Measurements from ENCODE around the gene WDR86. TPM values are rescaled to one million over a fixed set of nuclear protein-coding genes. Genes with fewer than 3 reads are reported as not detected.

WDR86 gene
- total RNA-seq, 1 experiment from 2014 or later = 8.1 TPM

GRCh38 chr7:151392002-151392401 lies 17.8 kb downstream of the WDR86 start:
- Mint-ChIP-seq H3K4me1 (peaks cover 6 to 37% of the 10 kb centered on the region in 2 experiments), H3K9me3 (no peaks in the 10 kb centered on the region), H3K36me3 (ENCODE audit: insufficient read depth in 1 of 3, low read depth in 3 of 3) (peaks cover 0 to 2% (median 0%) of the 10 kb centered on the region in 3 experiments; a peak in 1 of 7 replicates), H3K4me3 (no peak overlapping the region), H3K27me3 (ENCODE audit: low read depth) (peaks cover 5% of the 10 kb centered on the region), H3K27ac (no peak overlapping the region)
- no peak overlapping the region for H3K27ac ChIP-seq (ENCODE audit: insufficient read length, low read depth, low read length)
- no peak overlapping the region for H3K4ac ChIP-seq (ENCODE audit: low read depth, low read length)
- no peak overlapping the region for H4K5ac ChIP-seq (ENCODE audit: insufficient read length, low read depth, low read length)
- no peak overlapping the region for H4K8ac ChIP-seq (replicated peaks; ENCODE audit: insufficient read length, low read depth, low read length)
- H3K14ac ChIP-seq (ENCODE audit: insufficient read depth, low read length) = no peak overlapping the region
- no peak overlapping the region for H2BK15ac ChIP-seq (ENCODE audit: low read depth, low read length)
- no CpG with 5 or more reads among the region's 8 CpGs for WGBS (ENCODE audit: extremely low coverage, insufficient read length, low lambda C conversion rate)
- no peak for DNase-seq
- no peak overlapping the region for H2BK12ac ChIP-seq (ENCODE audit: insufficient read length, low read depth, low read length)
- no peaks in the 10 kb centered on the region for H3K79me2 ChIP-seq (ENCODE audit: insufficient read depth, low read length)
- H3K79me1 ChIP-seq (ENCODE audit: insufficient read depth, low read depth, low read length, poor library complexity, severe bottlenecking) = no peaks in the 10 kb centered on the region
- no peak overlapping the region for H2AFZ ChIP-seq (ENCODE audit: low read length)
- H2BK5ac ChIP-seq (ENCODE audit: insufficient read length, low read length) = no peak overlapping the region
- H3K18ac ChIP-seq (ENCODE audit: insufficient read length, low read depth, low read length) = no peak overlapping the region
- H3K9me3 ChIP-seq (ENCODE audit: control insufficient read depth, low read depth, low read length) = no peaks in the 10 kb centered on the region
- H4K91ac ChIP-seq (ENCODE audit: insufficient read length, low read depth, low read length) = no peak overlapping the region
- H2BK120ac ChIP-seq (ENCODE audit: low read depth, low read length, poor library complexity, severe bottlenecking) = no peak overlapping the region
- H4K20me1 ChIP-seq (ENCODE audit: control insufficient read depth, insufficient read depth, insufficient read length) = no peaks in the 10 kb centered on the region
- H3K9ac ChIP-seq (ENCODE audit: extremely low read depth, insufficient read length, low read length) = no peak overlapping the region
- H3K23ac ChIP-seq (ENCODE audit: insufficient read length, low read depth, low read length) = no peak overlapping the region
- H3T11ph ChIP-seq (ENCODE audit: low read length) = no peak overlapping the region
- H3K56ac ChIP-seq (ENCODE audit: insufficient read length, low read depth, low read length) = no peak overlapping the region
- H3K4me2 ChIP-seq (ENCODE audit: insufficient read depth, insufficient read length, low read length) = no peak overlapping the region
- no peak overlapping the region for H2BK20ac ChIP-seq (ENCODE audit: low read depth, low read length, poor library complexity, severe bottlenecking)
- TF ChIP-seq, protein P1, sequence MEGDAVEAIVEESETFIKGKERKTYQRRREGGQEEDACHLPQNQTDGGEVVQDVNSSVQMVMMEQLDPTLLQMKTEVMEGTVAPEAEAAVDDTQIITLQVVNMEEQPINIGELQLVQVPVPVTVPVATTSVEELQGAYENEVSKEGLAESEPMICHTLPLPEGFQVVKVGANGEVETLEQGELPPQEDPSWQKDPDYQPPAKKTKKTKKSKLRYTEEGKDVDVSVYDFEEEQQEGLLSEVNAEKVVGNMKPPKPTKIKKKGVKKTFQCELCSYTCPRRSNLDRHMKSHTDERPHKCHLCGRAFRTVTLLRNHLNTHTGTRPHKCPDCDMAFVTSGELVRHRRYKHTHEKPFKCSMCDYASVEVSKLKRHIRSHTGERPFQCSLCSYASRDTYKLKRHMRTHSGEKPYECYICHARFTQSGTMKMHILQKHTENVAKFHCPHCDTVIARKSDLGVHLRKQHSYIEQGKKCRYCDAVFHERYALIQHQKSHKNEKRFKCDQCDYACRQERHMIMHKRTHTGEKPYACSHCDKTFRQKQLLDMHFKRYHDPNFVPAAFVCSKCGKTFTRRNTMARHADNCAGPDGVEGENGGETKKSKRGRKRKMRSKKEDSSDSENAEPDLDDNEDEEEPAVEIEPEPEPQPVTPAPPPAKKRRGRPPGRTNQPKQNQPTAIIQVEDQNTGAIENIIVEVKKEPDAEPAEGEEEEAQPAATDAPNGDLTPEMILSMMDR (conservative IDR thresholded peaks at IDR 0.05) = no peak
- H2AK5ac ChIP-seq (ENCODE audit: insufficient read length, low read length) = no peak overlapping the region
- H3K4me1 ChIP-seq (ENCODE audit: insufficient read depth, low read length) = no peaks in the 10 kb centered on the region
- no peaks in the 10 kb centered on the region for H3K23me2 ChIP-seq (ENCODE audit: insufficient read length, low read depth, low read length, poor library complexity, severe bottlenecking)
- no peaks in the 10 kb centered on the region for H3K27me3 ChIP-seq (ENCODE audit: insufficient read depth, low read length)
